HG02870 (cell line): Measurements from ENCODE around the gene SYT6.

ENCODE experiments used
- ATAC-seq: cut with Tn5 transposase; IDR thresholded peaks from one replicate; pipeline ENCODE4 v1.9.1; 2021; ENCODE audit warnings: mild to moderate bottlenecking, moderate library complexity; ENCODE audit not compliant: unreplicated experiment

Gene SYT6

DNA sequence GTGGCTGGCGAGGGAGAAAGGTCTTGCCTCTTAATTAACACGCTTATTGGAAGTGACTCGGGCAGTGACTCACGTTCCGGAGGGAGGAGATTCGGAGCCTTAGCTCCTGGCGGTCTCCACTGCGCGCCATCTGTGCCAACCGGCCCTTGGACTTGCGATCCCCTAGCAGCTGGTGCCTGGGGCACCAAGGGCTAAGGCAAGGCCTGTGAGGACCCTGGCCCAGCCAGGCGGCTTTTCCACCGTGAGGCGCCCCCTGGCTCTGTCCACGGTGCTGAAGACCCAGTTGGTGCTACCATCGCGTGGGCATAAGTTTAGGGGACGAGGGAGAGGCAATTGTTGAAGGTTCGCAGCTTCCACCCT is 1.3 kb upstream of the SYT6 start:
- ATAC-seq = no peak

- no peak for ATAC-seq
Observed at GRCh38 chr1:114154146-114154962, 685 bp upstream of the SYT6 start.

- no peak for ATAC-seq
Observed at GRCh38 chr1:114152508-114153260, 985 bp downstream of the SYT6 start.

DNA sequence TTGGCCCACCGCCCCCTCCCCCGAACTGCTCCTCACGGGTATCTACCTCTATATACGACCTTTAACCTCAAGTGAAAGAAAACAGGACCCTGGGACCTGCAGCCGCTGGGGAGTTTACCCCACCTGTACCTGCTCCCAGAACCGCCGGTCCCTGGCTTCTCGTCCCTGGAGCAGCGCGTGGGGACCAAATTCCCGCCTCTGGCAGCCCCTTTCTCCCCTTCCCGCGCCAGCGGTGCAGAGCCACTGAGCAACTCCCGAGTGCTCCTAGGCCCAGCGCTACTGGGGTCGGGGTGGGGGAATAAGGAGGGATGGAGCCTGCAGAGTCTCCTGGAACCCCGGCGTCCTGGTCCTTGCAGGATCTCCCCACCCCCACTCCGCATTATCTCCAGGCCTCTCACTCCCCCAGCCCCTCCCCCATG is 1.6 kb downstream of the SYT6 start:
- no peak for ATAC-seq

DNA sequence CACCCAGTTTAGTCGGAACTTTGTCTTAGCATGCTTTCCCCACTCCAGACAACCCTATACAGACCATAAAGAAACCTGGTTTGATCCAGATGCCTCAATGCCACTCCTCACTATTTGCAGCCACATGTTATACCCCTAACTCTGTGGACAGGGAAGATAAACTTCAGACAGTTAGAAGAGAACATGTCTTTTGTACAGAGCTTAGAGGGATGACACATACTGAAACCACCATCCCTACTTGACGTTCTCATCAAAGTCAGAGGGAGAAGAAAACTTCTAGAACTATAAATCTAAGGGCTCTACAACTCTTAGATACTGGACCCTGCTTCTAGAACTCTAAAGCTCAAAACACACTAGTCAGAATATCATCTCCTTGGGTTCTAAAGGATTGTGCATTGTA is 3.7 kb downstream of the SYT6 start:
- no peak for ATAC-seq

DNA sequence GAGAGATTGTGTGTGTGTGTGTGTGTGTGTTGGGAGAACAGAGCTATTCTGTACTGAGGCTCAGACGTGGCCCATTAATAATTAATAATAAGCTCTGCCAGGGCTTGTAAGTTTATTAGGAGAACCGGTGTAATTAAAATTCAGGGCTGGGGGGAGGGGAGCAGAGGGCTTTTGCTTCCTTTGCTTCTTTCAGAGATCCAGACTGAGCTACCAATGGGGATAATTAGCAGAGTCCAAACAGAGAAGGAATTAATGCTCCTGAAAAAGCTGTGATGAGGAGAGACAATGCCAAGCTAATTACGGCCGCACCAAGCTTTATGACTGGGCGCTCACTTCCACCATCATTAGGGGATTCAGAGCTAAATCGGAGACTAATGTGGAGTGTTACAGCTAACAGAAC is 4.5 kb downstream of the SYT6 start:
- ATAC-seq = no peak

- no peak for ATAC-seq
Observed at GRCh38 chr1:114145504-114146151, 8.0 kb downstream of the SYT6 start.

DNA sequence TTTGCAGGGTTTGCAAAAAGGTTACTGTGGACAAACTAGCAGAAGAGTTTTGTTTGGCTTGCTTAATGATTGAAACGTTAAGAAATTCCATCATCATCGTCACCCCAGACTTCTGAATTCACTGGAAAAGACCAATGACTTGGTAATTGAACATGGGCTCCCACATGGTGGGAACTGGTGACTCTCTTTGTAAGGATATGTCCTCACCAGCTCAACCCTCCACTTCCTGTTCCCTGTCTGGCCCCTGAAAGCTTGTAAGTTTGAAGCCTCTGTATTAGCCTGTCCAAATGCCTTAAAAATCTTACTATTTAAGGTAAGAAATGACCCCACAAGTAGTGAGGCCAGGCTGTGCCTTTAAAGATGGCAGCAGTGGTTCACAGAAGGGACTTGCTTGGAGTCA is 9.7 kb downstream of the SYT6 start:
- ATAC-seq = no peak

- no peak for ATAC-seq
Observed at GRCh38 chr1:114139540-114139939, 14.1 kb downstream of the SYT6 start.

DNA sequence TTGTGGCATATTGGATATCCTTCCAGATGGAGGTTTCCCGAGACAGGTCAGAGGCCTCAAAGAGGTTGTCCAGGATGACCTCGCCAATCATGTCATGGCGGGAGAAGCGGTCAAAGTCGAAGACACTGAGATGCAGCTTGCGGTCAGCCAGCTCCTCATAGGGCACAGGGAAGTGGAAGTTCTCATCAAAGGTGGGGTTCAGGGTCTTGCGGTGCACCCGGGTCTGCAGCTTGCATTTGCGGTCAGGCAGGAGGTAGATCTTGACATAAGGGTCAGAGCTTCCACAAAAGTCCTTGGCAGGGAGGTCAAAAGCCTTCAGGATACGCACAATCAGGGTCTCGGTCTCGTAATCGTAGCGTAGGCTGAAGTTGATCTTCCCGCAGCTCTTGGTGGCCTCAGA is 16.2 kb downstream of the SYT6 start:
- no peak for ATAC-seq

- no peak for ATAC-seq
Observed at GRCh38 chr1:114135786-114136185, 17.9 kb downstream of the SYT6 start.

- ATAC-seq = no peak
Observed at GRCh38 chr1:114134518-114134917, 19.2 kb downstream of the SYT6 start.

GRCh38 chr1:114133129-114133528 is 20.5 kb downstream of the SYT6 start:
- ATAC-seq = no peak

DNA sequence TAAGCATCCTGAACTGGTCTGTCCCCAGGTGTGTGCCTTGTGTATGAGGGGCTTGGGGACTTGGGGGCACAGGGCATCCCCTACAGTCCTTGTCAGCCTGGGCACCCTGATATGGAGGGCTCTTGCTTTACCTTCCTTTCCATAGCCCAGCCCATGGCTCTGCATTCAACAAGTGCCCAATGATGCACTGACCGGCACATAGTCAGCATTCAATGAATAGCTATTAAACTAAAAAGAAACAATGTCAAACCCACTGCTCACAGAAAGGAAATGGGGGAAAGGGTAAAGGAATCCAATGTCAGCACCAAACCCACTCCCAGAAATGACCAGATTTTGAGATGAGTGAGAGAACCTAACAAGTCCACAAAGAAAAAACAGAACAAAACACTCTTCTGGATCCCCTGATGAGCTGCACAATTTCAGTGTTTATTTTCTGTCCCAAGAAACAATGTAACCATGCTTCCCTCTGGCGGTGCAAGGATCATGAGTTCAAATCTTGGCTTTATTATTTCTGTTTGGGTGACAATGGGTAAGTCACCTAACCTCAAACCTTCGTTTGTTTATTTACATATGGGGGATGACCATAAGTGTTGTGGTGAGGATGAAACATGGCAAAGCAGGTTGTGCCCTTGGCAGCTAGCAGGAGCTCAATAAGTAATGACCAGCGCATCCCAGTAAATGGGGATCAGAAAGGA is 22.0 kb downstream of the SYT6 start:
- ATAC-seq = no peak

GRCh38 chr1:114130846-114131525 is 22.7 kb downstream of the SYT6 start:
- no peak for ATAC-seq

DNA sequence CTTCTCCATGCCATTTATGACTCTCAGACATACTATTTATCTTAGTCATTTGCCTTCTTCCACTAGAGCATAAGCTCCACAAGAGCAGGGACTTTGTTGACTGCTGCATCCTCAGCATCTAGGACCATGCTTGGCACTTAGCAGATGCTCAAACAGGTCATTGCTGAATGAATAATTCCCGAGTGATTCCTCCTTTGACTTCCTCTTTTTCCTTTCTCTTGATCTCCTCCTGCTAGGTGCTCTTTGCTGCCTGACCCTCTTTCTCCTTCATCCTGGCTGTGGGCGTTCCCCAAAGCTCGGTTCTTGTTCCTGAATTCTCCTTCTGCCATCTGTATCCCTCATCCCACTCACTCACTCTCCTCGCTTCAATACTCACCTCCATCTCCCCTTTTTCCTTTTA is 23.5 kb downstream of the SYT6 start:
- ATAC-seq = no peak

DNA sequence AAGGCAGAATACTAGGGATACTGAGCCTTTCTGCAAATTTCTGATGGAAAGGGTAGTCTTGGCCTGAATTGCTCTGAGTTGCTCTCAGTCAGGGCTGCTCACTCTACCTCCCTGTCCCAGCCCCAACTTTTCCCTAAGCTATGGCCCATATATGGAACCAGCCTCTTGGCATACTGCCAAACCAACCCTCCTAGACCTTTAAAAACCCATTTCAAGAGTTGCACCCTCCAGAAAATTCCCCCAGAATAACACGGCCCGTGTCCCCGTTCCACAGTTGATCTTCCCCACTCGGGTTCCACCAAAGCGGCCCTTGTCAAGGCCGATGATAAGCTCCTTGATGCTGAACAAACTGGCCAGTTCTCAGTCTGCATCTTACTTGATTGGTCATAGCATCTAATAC is 25.4 kb downstream of the SYT6 start:
- no peak for ATAC-seq

- no peak for ATAC-seq
Observed at GRCh38 chr1:114126261-114127095, 27.2 kb downstream of the SYT6 start.

DNA sequence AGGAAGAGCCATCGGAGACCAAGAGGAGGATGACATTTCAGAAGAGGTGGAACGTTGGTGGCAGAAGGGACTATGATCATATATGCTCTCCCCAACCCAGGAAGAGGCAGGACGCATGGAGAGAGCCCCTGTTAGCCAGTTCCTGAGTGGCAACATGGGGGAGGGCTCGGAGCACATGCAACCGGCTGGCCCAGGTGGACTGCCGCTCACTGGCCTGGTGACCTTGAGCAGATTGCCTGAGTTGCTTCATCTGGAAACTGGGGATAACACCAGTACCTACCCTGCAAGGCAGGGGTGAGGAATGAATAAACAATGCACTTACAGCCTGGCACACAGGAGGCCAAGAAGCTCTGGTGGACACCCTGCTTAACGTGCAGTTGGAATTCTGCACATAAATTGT is 29.0 kb downstream of the SYT6 start:
- no peak for ATAC-seq
